ENCODE data around the gene PEX10. TPM values are rescaled to one million over a fixed set of nuclear protein-coding genes. Genes with fewer than 3 reads are reported as not detected.

PEX10 gene
- total and polyA plus RNA-seq, 2 of the 8 experiments (the other 6 are each of a cell fraction or from before 2014, with no cell fraction given): 24.3 to 26.9 TPM

DNA sequence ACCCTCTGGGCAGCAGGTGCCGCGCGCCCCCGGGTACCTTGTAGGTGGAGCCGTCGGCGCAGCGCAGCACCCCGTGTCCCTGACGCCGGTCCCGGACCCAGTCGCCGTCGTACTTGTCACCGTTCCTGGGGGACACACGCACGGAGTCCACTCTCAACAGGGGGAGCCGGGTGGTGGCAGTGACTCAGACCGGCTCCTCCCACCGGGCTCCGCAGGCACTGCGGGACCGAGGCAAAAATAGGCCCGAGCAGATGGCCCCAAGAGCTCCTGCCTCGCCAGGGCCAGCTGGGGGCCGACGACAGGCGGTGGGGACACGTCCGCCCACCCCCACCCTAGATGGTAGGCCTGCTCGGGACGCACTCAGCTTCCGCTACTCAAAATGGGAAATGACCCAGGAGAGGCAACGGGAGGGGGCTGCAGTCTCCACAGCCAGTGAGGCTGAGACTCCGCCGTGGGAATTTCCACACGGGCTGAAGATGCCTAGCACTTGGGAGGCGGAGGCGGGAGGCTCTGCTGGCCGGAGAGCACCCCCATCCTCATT lies 27.4 kb downstream of the PEX10 start (continued):
- TF ChIP-seq, protein P1, sequence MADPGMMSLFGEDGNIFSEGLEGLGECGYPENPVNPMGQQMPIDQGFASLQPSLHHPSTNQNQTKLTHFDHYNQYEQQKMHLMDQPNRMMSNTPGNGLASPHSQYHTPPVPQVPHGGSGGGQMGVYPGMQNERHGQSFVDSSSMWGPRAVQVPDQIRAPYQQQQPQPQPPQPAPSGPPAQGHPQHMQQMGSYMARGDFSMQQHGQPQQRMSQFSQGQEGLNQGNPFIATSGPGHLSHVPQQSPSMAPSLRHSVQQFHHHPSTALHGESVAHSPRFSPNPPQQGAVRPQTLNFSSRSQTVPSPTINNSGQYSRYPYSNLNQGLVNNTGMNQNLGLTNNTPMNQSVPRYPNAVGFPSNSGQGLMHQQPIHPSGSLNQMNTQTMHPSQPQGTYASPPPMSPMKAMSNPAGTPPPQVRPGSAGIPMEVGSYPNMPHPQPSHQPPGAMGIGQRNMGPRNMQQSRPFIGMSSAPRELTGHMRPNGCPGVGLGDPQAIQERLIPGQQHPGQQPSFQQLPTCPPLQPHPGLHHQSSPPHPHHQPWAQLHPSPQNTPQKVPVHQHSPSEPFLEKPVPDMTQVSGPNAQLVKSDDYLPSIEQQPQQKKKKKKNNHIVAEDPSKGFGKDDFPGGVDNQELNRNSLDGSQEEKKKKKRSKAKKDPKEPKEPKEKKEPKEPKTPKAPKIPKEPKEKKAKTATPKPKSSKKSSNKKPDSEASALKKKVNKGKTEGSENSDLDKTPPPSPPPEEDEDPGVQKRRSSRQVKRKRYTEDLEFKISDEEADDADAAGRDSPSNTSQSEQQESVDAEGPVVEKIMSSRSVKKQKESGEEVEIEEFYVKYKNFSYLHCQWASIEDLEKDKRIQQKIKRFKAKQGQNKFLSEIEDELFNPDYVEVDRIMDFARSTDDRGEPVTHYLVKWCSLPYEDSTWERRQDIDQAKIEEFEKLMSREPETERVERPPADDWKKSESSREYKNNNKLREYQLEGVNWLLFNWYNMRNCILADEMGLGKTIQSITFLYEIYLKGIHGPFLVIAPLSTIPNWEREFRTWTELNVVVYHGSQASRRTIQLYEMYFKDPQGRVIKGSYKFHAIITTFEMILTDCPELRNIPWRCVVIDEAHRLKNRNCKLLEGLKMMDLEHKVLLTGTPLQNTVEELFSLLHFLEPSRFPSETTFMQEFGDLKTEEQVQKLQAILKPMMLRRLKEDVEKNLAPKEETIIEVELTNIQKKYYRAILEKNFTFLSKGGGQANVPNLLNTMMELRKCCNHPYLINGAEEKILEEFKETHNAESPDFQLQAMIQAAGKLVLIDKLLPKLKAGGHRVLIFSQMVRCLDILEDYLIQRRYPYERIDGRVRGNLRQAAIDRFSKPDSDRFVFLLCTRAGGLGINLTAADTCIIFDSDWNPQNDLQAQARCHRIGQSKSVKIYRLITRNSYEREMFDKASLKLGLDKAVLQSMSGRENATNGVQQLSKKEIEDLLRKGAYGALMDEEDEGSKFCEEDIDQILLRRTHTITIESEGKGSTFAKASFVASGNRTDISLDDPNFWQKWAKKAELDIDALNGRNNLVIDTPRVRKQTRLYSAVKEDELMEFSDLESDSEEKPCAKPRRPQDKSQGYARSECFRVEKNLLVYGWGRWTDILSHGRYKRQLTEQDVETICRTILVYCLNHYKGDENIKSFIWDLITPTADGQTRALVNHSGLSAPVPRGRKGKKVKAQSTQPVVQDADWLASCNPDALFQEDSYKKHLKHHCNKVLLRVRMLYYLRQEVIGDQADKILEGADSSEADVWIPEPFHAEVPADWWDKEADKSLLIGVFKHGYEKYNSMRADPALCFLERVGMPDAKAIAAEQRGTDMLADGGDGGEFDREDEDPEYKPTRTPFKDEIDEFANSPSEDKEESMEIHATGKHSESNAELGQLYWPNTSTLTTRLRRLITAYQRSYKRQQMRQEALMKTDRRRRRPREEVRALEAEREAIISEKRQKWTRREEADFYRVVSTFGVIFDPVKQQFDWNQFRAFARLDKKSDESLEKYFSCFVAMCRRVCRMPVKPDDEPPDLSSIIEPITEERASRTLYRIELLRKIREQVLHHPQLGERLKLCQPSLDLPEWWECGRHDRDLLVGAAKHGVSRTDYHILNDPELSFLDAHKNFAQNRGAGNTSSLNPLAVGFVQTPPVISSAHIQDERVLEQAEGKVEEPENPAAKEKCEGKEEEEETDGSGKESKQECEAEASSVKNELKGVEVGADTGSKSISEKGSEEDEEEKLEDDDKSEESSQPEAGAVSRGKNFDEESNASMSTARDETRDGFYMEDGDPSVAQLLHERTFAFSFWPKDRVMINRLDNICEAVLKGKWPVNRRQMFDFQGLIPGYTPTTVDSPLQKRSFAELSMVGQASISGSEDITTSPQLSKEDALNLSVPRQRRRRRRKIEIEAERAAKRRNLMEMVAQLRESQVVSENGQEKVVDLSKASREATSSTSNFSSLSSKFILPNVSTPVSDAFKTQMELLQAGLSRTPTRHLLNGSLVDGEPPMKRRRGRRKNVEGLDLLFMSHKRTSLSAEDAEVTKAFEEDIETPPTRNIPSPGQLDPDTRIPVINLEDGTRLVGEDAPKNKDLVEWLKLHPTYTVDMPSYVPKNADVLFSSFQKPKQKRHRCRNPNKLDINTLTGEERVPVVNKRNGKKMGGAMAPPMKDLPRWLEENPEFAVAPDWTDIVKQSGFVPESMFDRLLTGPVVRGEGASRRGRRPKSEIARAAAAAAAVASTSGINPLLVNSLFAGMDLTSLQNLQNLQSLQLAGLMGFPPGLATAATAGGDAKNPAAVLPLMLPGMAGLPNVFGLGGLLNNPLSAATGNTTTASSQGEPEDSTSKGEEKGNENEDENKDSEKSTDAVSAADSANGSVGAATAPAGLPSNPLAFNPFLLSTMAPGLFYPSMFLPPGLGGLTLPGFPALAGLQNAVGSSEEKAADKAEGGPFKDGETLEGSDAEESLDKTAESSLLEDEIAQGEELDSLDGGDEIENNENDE (IDR thresholded peaks at IDR 0.05; ENCODE audit: insufficient replicate concordance, low read length): no peak
- no peak for TF ChIP-seq POU5F1 (IDR thresholded peaks at IDR 0.05; ENCODE audit: low read depth, low read length)
- TF ChIP-seq RAD21 (IDR thresholded peaks at IDR 0.05 in 1 of 2, conservative IDR thresholded peaks at IDR 0.05 in 1 of 2; ENCODE audit: low read depth in 2 of 2, low read length in 2 of 2): no peak
- no peak for TF ChIP-seq MAFK (IDR thresholded peaks at IDR 0.05; ENCODE audit: low read depth, low read length)
- TF ChIP-seq SP4 (IDR thresholded peaks at IDR 0.05; ENCODE audit: low read length): no peak
- no peak for TF ChIP-seq PHF8 (conservative IDR thresholded peaks at IDR 0.05; ENCODE audit: low read depth, low read length)
- TF ChIP-seq, protein P2, sequence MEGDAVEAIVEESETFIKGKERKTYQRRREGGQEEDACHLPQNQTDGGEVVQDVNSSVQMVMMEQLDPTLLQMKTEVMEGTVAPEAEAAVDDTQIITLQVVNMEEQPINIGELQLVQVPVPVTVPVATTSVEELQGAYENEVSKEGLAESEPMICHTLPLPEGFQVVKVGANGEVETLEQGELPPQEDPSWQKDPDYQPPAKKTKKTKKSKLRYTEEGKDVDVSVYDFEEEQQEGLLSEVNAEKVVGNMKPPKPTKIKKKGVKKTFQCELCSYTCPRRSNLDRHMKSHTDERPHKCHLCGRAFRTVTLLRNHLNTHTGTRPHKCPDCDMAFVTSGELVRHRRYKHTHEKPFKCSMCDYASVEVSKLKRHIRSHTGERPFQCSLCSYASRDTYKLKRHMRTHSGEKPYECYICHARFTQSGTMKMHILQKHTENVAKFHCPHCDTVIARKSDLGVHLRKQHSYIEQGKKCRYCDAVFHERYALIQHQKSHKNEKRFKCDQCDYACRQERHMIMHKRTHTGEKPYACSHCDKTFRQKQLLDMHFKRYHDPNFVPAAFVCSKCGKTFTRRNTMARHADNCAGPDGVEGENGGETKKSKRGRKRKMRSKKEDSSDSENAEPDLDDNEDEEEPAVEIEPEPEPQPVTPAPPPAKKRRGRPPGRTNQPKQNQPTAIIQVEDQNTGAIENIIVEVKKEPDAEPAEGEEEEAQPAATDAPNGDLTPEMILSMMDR (IDR thresholded peaks at IDR 0.05; ENCODE audit: control extremely low read depth in 1 of 3, insufficient read depth in 1 of 3, low read depth in 1 of 3, low read length in 3 of 3): 0 out of 4 replicates have a peak, but pooled peaks of 1 of the 3 experiments have one; percentile 5
- no peak for TF ChIP-seq CTBP2 (IDR thresholded peaks at IDR 0.05; ENCODE audit: borderline replicate concordance, insufficient read depth, insufficient read length, low read length)

All from H1 (cell line).